ENCODE measurements around the gene TMEM30A.

Gene TMEM30A

DNA sequence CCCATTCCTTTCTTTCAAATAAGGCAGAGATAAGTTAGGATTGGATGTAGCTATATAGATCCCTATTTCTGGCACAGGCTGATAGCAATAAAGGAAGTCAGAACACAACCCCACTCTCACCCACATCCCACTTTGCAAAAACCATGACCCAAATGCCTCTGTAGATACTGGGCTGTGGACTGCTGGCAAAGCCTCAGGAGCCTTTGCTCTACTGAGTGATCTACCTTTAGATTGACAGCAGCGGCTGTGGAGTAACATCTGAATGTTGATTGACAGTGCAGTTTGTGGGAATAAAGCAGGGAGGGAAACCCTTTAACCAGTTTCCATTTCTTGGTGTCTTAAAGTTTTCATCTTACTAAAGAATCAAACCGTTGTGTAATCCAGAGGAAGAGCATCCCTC lies 6.7 kb upstream of the TMEM30A start:
- TF ChIP-seq, protein P1, sequence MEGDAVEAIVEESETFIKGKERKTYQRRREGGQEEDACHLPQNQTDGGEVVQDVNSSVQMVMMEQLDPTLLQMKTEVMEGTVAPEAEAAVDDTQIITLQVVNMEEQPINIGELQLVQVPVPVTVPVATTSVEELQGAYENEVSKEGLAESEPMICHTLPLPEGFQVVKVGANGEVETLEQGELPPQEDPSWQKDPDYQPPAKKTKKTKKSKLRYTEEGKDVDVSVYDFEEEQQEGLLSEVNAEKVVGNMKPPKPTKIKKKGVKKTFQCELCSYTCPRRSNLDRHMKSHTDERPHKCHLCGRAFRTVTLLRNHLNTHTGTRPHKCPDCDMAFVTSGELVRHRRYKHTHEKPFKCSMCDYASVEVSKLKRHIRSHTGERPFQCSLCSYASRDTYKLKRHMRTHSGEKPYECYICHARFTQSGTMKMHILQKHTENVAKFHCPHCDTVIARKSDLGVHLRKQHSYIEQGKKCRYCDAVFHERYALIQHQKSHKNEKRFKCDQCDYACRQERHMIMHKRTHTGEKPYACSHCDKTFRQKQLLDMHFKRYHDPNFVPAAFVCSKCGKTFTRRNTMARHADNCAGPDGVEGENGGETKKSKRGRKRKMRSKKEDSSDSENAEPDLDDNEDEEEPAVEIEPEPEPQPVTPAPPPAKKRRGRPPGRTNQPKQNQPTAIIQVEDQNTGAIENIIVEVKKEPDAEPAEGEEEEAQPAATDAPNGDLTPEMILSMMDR (IDR thresholded peaks at IDR 0.05; ENCODE audit: low read depth, low read length, missing control alignments), result no peak

DNA sequence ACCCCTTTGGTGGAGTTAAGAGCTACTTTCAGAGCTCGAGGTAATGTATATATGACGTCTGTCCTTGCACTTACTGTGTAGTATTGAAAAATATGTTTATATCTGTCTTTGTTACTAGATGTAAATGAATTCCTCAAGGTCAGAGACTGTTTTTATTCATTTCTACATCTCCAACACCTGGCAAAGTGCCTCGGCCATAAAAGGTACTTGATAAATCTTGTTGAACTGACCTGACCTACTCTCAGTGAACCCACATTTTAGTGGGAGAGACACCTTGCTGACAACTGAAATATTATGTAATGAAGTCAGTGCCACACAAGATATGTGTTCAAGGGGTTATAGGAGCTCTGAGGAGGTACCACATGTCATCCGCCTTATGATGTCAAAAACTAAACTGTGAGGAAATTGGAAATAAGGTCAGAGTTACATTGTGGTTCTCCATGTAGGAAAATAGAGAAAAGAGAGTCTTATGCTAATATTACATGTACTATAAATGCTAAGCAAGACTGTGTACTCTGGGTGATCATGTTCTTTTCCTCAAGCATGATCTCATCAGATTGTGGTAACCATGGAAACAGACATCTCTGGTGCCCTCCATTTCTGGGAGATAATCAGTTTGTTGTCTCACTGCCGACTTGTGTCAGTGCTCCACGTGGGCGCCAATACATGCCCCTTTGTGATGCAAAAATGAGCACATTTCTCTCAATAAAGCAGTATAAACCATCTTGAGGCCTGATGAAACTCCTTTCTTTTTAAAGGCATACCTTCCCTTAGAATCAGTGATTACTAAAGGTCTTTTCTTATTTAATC lies 5.7 kb upstream of the TMEM30A start:
- H3K27me3 ChIP-seq (replicated peaks), result no peaks in the 10 kb centered on the region
- no peak overlapping the region for H3K27ac ChIP-seq
- no peaks in the 10 kb centered on the region for H3K36me3 ChIP-seq (replicated peaks)
- in situ Hi-C loops (cut with HindIII; ENCODE audit: low pct_ligation_motif_present, low sequenced_read_pairs), result loop anchor here (25.0 kb wide), 1 partner anchor 247 kb away; no protein-coding TSS in a partner anchor
- DNase-seq, result no peak
- TF ChIP-seq, protein P1 (IDR thresholded peaks at IDR 0.05; ENCODE audit: low read depth, low read length, missing control alignments), result no peak
- H3K4me3 ChIP-seq (ENCODE audit: low read depth, low read length), result no peak overlapping the region

More for the DNA sequence above, 6.7 kb upstream of the TMEM30A start:
- no peak overlapping the region for H3K27ac ChIP-seq
- no peaks in the 10 kb centered on the region for H3K27me3 ChIP-seq (replicated peaks)
- no peak overlapping the region for H3K4me3 ChIP-seq (ENCODE audit: low read depth, low read length)
- no peak for DNase-seq
- H3K36me3 ChIP-seq (replicated peaks), result no peaks in the 10 kb centered on the region
- in situ Hi-C loops (cut with HindIII; ENCODE audit: low pct_ligation_motif_present, low sequenced_read_pairs), result loop anchor here (25.0 kb wide), 1 partner anchor 246 kb away; no protein-coding TSS in a partner anchor

DNA sequence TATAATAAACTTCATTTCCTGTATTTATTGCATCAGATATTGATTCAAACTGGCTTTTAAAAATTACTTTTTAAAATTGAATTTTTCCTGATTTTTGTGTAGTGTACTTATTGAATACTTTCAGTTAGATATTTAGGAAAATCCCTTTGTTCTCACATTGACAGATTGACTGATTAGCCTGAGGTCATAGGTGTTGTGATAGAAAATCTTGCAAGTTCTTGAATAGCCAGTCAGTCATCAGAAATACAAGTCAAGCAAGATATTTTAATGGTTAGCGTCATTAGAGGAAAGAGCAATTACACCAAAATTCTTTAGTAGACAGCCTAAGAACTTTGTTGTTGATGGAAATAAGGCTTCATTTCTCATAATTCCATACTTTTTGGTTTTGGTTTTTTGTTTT lies 3.4 kb upstream of the TMEM30A start:
- H3K4me3 ChIP-seq (ENCODE audit: low read depth, low read length), result no peak overlapping the region
- no peak for DNase-seq
- TF ChIP-seq, protein P1 (IDR thresholded peaks at IDR 0.05; ENCODE audit: low read depth, low read length, missing control alignments), result no peak
- no peak overlapping the region for H3K27ac ChIP-seq
- no peaks in the 10 kb centered on the region for H3K36me3 ChIP-seq (replicated peaks)
- no peaks in the 10 kb centered on the region for H3K27me3 ChIP-seq (replicated peaks)
- in situ Hi-C loops (cut with HindIII; ENCODE audit: low pct_ligation_motif_present, low sequenced_read_pairs), result loop anchor here (25.0 kb wide), 1 partner anchor 249 kb away; no protein-coding TSS in a partner anchor

DNA sequence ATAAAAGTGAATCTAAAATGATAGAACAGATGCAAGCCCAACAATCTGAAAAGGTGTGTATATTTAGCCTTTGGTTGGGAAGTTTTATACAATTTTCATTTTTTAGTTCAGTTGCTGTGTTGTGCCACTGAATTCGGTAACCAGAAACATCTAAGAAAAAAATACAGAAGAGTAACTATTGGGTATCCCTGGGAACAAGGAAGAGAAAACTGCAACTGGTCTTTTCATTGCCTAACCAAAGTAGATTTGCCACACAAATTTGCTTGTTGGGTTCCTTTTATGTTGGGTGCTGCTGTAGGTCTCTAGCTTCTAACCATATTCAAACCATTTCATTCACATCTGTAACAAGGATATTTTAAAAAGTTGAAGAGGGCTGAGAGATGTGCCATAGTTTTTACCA lies 2.8 kb upstream of the TMEM30A start:
- H3K4me3 ChIP-seq (ENCODE audit: low read depth, low read length), result no peak overlapping the region
- no peak for DNase-seq
- in situ Hi-C loops (cut with HindIII; ENCODE audit: low pct_ligation_motif_present, low sequenced_read_pairs), result loop anchor here (25.0 kb wide), 1 partner anchor 250 kb away; no protein-coding TSS in a partner anchor
- TF ChIP-seq, protein P1 (IDR thresholded peaks at IDR 0.05; ENCODE audit: low read depth, low read length, missing control alignments), result no peak
- H3K27ac ChIP-seq, result no peak overlapping the region
- no peaks in the 10 kb centered on the region for H3K36me3 ChIP-seq (replicated peaks)
- no peaks in the 10 kb centered on the region for H3K27me3 ChIP-seq (replicated peaks)

DNA sequence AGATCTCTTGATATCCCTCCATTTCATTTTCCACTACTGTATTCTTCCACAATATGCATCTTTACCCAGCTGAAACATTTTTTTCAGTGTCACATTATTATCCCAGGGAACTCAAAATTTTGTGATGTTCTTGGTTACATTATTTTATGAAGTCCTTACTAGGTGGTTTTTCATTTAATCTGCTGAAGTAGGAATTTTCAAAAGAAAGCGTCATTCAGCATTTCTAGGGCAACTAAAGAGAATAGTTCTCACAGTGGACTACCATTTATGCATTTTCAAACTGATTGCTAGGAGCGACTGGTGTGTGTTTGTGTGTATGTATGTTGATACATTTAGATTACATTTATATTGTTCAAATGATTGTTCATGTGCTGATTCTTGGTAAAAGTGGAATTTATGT lies 2.4 kb upstream of the TMEM30A start:
- DNase-seq, result no peak
- Histone ChIP-seq H3K27me3 (replicated peaks) (no peaks in the 10 kb centered on the region), H3K4me3 (ENCODE audit: low read depth, low read length) (no peak overlapping the region), H3K36me3 (replicated peaks) (no peaks in the 10 kb centered on the region), H3K27ac (no peak overlapping the region)
- in situ Hi-C loops (cut with HindIII; ENCODE audit: low pct_ligation_motif_present, low sequenced_read_pairs), result loop anchor here (25.0 kb wide), 1 partner anchor 250 kb away; no protein-coding TSS in a partner anchor
- TF ChIP-seq, protein P1 (IDR thresholded peaks at IDR 0.05; ENCODE audit: low read depth, low read length, missing control alignments), result no peak

Data from brain microvascular endothelial cell (primary cell).